ENCODE results near the gene ERCC3.
"Not testable (repeated sequence)": the region's sequence is repeated elsewhere in the genome, so short reads cannot be mapped to it uniquely, and the experiment has no call there.

ERCC3 gene

DNA sequence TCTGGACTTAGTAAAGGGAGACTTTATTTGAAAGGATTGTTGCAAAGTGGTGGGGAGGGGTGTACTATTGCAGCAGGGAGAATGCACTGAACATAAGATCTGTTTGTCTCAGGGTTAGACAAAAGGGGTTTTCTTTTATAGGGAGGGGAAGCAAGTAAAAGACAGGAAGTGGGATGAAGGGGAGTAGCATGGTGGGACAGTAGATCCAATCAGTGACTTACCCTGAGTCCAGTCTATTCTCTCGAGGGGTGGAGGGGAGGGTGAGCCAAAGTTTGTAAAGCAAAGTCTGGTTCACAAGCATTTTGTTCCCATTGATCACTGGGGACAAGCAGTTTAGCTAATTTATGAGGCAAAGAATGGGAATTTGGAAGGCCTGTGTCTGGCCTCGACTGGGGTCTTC is 38.8 kb downstream of the ERCC3 start:
- no peaks in the 10 kb centered on the region for H3K9me3 Mint-ChIP-seq
- peaks cover 15% of the 10 kb centered on the region for H3K36me3 Mint-ChIP-seq
- peak overlapping the region; percentile 30 for H3K27ac Mint-ChIP-seq
- no peaks in the 10 kb centered on the region for H3K27me3 Mint-ChIP-seq
- H3K4me1 Mint-ChIP-seq, result peaks cover 4% of the 10 kb centered on the region
- no peak overlapping the region for H3K4me3 Mint-ChIP-seq

DNA sequence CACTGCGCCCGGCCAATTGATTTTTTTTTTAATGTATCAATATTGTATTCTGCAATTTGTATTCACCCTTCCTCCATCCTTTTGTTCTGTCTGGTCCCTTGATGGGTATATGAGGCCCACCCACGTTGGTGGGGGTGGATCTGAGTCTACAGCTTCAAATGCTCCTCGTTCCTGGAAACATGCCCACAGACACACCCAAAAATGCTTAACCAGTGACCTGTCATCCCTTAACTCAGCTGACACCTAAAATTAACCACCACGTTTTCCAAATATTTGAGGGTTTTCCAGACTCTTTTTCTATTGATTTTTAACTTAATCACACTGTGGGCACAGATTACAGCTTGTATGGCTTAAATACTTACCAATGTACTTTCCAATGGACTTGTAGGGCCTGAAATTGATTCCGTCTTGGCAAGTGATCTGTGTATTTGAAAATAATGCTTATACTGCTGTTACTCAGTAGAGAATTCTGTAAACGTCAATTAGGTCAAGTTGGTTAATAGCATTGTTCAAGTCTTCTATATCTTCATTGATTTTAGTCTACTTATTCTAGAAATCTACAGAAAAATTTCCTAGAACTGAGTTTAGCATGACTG is 39.5 kb downstream of the ERCC3 start:
- H3K9me3 Mint-ChIP-seq, result no peaks in the 10 kb centered on the region
- H3K27ac Mint-ChIP-seq, result no peak overlapping the region
- peaks cover 4% of the 10 kb centered on the region for H3K4me1 Mint-ChIP-seq
- peaks cover 13% of the 10 kb centered on the region for H3K36me3 Mint-ChIP-seq
- no peak overlapping the region for H3K4me3 Mint-ChIP-seq
- no peaks in the 10 kb centered on the region for H3K27me3 Mint-ChIP-seq

DNA sequence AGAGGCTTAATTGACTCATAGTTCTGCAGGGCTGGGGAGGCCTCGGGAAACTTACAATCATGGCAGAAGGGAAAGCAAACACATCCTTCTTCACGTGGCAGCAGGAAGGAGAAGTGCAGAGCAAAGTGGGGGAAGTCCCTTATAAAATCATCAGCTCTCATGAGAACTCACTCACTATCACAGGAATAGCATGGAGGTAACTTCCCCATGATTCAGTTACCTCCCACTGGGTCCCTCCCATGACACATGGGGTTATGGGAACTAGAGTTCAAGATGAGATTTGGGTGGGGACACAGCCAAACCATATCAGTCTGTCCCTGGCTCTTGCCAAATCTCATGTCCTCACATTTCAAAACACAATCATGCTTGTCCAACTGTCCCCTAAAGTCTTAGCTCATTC is 52.8 kb downstream of the ERCC3 start:
- not testable (repeated sequence) for H3K36me3 Mint-ChIP-seq

DNA sequence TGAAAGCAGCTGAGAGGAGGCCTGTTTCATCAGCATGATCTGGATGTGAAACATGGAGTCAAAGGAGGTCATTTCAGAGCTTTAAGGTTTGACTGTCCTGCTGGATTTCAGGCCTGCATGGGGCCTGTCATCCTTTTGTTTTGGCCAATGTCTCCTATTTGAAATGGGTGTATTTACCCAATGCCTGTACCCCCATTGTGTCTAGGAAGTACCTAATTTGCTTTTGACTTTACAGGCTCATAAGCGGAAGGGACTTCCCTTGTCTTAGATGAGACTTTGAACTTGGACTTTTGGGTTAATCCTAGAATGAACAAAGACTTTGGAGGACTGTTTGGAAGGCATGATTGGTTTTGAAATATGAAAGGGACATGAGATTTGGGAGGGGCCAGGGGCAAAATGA is 54.5 kb downstream of the ERCC3 start:
- H3K4me1 Mint-ChIP-seq, result no peaks in the 10 kb centered on the region
- H3K27me3 Mint-ChIP-seq, result no peaks in the 10 kb centered on the region
- no peak overlapping the region for H3K4me3 Mint-ChIP-seq
- peaks cover 8% of the 10 kb centered on the region for H3K36me3 Mint-ChIP-seq
- no peak overlapping the region for H3K27ac Mint-ChIP-seq
- peaks cover 9% of the 10 kb centered on the region for H3K9me3 Mint-ChIP-seq

More for the DNA sequence above, 52.8 kb downstream of the ERCC3 start:
- H3K27ac Mint-ChIP-seq, H3K9me3 Mint-ChIP-seq, H3K27me3 Mint-ChIP-seq, H3K4me3 Mint-ChIP-seq, H3K4me1 Mint-ChIP-seq: not testable (repeated sequence)

DNA sequence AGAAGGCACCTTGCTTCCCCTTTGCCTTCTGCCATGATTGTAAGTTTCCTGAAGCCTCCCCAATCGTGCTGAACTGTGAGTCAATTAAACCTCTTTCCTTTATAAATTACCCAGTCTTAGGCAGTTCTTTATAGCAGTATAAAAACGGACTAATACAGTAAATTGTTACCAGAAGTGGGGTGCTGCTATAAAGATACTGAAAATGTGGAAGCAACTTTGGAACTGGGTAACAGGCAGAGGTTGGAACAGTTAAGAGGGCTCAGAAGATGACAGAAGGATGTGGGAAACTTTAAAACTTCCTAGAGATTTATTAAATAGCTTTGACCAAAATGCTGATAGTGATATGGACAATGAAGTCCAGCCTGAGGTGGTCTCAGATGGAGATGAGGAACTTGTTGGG is 56.2 kb downstream of the ERCC3 start:
- not testable (repeated sequence) for H3K4me1 Mint-ChIP-seq, H3K27me3 Mint-ChIP-seq, H3K9me3 Mint-ChIP-seq, H3K27ac Mint-ChIP-seq, H3K4me3 Mint-ChIP-seq
- peaks cover 10% of the 10 kb centered on the region for H3K36me3 Mint-ChIP-seq

DNA sequence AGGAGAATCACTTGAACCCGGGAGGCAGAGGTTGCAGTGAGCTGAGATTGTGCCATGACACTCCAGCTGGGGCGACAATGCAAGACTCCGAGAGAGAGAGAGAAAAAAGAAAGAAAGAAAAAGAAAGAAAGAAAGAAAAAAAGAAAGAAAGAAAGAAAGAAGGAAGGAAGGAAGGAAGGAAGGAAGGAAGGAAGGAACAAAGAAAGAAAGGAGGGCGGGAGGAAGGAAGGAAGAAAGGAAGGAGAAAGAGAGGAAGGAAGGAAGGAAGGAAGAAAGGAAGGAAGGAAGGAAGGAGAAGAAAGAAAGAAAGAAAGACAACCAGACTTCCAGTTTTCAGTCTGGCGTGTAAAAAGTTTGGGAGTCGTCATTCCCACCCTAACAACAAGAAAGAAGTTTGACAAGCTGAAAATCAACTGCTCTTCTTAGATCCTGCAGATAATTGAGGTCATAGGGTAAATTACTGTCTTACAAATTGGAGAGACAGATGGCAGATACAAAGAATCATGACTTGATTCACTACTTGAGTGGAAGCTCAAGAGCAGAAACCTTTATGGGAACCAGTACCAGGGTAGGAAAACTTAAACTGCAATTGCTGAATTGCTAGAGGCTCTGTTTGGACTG is 58.8 kb downstream of the ERCC3 start:
- H3K27me3 Mint-ChIP-seq, result no peaks in the 10 kb centered on the region
- H3K4me3 Mint-ChIP-seq, result no peak overlapping the region
- H3K27ac Mint-ChIP-seq, result no peak overlapping the region
- H3K4me1 Mint-ChIP-seq, result no peaks in the 10 kb centered on the region
- peaks cover 9% of the 10 kb centered on the region for H3K9me3 Mint-ChIP-seq
- H3K36me3 Mint-ChIP-seq, result peaks cover 6% of the 10 kb centered on the region

DNA sequence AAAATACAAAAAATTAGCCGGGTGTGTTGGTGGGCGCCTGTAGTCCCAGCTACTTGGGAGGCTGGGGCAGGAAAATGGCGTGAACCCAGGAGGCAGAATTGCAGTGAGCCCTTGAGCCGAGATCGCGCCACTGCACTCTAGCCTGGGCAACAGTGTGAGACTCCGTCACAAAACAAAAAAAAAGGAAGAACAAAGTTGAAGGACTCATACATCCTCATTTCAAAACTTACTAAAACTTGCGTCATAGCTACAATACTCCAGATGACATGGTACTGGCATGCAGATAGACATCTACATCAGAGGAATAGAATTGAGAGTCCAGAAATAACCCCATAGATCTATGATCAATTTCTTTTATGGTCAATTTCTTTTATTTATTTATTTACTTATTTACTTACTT is 60.2 kb downstream of the ERCC3 start:
- Mint-ChIP-seq H3K27me3 (no peaks in the 10 kb centered on the region), H3K9me3 (peaks cover 9% of the 10 kb centered on the region), H3K4me1 (no peaks in the 10 kb centered on the region), H3K27ac (no peak overlapping the region), H3K4me3 (no peak overlapping the region), H3K36me3 (peaks cover 2% of the 10 kb centered on the region)

DNA sequence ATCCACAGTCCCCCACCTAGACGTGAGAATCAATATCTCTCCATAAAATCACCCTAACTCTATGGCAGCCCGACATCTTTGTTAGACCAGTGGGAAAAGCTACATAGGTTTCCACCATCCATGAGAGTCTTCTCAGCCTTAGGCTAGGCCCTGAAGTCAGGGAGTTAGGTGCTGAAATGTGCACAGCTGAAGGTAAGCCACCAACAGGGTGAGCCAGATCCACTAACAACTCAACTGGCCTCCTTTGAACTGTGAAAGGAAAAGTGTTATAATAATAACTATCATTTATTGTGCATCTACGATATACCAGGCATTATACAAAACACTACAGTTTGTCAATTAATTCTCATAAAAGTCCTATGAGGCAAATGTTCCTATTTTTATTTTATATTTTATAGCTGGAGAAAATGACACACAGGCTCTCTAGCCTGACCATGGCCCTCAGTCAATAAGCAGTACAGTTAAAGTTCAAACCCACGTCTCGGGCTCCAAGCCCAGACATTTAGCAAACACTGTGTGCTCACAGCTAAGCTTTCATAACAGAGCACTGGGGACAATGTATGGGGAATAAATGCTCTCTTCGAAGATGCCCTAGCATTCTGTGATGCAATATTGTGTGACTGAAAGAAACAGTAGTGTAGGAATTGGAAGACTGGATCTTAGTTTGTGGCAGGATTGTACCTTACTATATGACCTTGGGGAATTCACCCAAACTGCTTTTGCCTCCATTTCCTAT is 62.6 kb downstream of the ERCC3 start:
- Mint-ChIP-seq H3K4me3 (no peak overlapping the region), H3K9me3 (no peaks in the 10 kb centered on the region), H3K27ac (no peak overlapping the region), H3K4me1 (no peaks in the 10 kb centered on the region), H3K27me3 (peaks cover 4% of the 10 kb centered on the region), H3K36me3 (peaks cover 2% of the 10 kb centered on the region)

DNA sequence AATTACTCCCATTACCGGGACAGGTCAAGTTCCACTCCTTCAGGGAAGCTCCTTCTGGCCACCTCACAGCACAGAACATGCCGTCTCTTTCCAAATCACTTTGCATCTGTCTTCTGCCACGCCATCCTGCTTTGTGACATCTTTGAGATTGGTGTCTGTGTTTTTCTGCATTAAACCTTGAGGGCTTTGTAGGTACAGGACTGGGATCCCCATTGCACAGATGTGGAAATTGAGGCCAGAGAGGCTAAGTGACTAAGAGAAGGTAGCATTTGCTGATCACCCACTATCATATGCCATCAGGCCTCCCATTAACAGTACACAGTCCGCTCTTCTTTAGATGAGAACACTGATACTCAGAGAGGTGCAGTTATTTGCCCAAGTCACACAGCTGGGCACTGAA is 64.4 kb downstream of the ERCC3 start:
- H3K9me3 Mint-ChIP-seq, result no peaks in the 10 kb centered on the region
- H3K27me3 Mint-ChIP-seq, result peaks cover 9% of the 10 kb centered on the region
- no peak overlapping the region for H3K27ac Mint-ChIP-seq
- H3K4me1 Mint-ChIP-seq, result no peaks in the 10 kb centered on the region
- no peak overlapping the region for H3K4me3 Mint-ChIP-seq
- H3K36me3 Mint-ChIP-seq, result peaks cover 2% of the 10 kb centered on the region

DNA sequence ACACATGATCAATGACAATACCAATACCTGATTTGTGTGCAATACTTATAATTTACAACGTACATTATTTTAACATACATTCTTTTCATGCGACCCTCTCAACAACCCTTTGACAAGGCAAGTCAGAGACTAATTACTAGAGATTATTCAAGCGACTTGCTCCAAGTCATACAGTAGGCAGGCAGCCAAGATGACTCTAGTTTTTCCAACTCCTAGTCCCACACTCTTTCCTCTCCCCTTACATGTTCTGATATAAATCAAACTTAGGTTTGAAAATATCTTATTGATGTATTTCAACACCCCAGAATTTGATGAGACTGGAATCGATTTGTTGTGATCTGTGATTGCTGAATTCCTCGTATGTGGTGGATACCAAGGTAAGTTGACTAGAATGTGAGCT is 65.8 kb downstream of the ERCC3 start:
- no peak overlapping the region for H3K4me3 Mint-ChIP-seq
- H3K36me3 Mint-ChIP-seq, result no peaks in the 10 kb centered on the region
- no peak overlapping the region for H3K27ac Mint-ChIP-seq
- H3K9me3 Mint-ChIP-seq, result no peaks in the 10 kb centered on the region
- H3K4me1 Mint-ChIP-seq, result no peaks in the 10 kb centered on the region
- H3K27me3 Mint-ChIP-seq, result peaks cover 15% of the 10 kb centered on the region

DNA sequence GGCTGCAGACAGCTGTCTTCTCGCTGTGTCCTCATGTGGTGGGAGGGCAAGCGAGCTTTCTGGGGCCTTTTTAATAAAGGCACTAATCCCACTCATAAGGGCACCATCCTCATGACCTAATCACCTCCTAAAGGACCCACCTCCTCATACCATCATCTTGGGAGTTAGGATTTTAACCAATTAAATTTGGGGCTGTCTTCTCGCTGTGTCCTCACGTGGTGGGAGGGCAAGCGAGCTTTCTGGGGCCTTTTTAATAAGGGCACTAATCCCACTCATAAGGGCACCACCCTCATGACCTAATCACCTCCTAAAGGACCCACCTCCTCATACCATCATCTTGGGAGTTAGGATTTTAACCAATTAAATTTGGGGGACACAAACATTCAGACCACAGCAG is 66.7 kb downstream of the ERCC3 start:
- not testable (repeated sequence) for H3K27ac Mint-ChIP-seq, H3K36me3 Mint-ChIP-seq, H3K9me3 Mint-ChIP-seq, H3K4me3 Mint-ChIP-seq, H3K4me1 Mint-ChIP-seq
- peaks cover 18% of the 10 kb centered on the region for H3K27me3 Mint-ChIP-seq

DNA sequence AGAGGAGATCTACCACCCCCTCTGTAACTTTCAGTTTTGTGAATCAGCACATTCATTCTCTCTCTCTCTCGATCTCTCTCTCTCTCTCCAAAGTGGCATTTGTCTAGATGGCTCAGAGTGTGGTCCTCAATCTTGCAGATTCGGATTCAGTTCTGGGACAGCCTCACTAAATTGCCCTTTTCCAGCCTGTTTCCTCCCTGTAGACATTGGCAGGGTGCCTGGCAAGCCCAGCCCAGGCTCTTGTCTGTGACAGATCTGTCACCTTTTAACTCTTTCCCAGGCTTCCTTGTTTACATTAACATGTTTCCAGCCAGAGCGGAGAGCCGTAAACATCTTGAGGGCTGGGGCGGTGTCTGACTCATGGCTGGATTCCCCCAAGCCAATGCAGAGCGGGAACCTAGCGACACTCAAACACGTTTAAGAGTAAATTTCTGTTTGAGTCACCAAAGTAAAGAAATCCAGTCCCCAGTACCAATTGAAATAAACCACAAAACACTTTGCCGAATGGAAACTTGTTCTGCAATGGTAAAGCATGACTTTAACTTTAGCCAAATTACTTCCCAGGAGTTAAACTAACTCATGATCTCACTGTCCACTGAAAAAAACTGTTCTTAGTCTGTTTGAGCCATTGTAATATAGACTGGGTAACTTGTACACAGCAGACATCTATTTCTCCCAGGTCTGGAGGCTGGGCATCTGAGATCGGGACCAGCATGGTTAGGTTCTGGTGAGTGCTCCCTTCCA is 67.3 kb downstream of the ERCC3 start:
- no peaks in the 10 kb centered on the region for H3K36me3 Mint-ChIP-seq
- H3K9me3 Mint-ChIP-seq, result no peaks in the 10 kb centered on the region
- H3K4me1 Mint-ChIP-seq, result no peaks in the 10 kb centered on the region
- H3K4me3 Mint-ChIP-seq, result no peak overlapping the region
- no peak overlapping the region for H3K27ac Mint-ChIP-seq
- peaks cover 18% of the 10 kb centered on the region for H3K27me3 Mint-ChIP-seq

DNA sequence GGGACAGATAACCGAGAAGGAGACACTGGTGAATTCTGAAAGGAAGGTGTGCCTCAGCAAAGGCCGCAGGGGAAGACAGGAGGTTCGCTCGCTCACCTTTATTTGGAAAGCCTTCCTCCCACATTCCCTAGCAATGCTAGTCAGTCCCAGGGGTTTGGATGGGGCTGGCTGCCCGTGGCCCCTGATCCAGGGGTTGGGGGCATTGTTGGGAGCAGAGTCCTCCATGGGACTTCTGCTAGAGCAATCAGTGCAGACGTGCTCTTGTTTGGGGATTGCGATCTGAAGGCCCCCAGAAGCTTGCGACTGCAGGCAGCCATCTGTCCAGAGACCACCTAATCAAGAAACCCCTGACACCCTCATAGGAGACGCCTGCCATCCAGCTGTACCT is 67.8 kb downstream of the ERCC3 start:
- Mint-ChIP-seq H3K4me1 (no peaks in the 10 kb centered on the region), H3K36me3 (no peaks in the 10 kb centered on the region), H3K27ac (no peak overlapping the region), H3K9me3 (no peaks in the 10 kb centered on the region), H3K4me3 (no peak overlapping the region), H3K27me3 (peaks cover 18% of the 10 kb centered on the region)

DNA sequence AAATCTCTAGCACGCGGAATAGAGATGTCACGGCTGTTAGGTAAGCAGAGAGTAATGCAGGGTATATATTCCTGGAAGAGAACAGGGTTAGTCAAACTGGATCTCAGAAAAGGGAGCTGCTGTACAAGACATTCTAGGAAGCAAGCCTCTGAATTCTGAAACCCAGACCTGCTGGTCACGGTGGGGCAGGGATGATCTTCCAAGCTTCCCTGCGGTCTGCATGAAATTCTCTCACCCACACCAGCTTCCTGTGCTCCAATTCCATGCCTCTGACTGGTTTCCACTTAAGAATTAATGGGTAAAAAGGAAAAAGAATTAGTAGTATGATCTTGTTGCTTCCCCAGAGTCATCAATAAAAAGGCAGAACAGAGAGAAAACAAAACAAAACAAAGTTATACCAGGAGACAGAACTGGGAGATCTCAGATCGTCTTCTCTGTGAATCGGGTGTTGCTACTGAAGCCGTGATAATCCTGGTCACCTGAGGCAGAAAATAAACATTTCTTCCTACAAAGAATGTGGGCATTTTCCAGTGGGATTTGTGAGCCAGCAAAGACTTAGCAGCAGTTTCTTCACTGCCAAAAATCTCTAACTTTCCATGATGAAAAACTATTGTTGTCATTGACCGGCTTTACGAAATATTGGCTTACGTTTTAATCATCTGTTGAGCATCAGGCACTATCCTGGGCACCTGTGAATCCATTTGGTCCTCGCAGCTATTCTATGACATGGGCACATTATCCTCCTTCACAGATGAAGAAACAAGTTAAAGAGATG is 68.6 kb downstream of the ERCC3 start:
- Mint-ChIP-seq H3K36me3 (no peaks in the 10 kb centered on the region), H3K4me1 (peaks cover 6% of the 10 kb centered on the region), H3K27me3 (peaks cover 23% of the 10 kb centered on the region), H3K9me3 (no peaks in the 10 kb centered on the region), H3K27ac (no peak overlapping the region), H3K4me3 (no peak overlapping the region)

DNA sequence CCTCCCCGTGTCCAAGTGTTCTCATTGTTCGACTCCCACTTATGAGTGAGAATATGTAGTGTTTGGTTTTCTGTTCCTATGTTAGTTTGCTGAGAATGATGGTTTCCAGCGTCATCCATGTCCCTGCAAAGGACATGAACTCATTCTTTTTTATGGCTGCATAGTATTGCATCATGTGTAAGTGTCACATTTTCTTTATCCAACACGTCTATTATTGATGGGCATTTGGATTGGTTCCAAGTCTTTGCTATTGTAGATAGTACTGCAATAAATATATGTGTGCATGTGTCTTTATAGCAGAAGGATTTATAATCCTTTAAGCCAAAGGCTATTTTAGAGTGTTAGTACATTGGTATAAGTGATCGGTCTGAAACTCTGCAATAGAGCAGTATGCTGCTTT is 69.8 kb downstream of the ERCC3 start:
- not testable (repeated sequence) for H3K4me1 Mint-ChIP-seq, H3K4me3 Mint-ChIP-seq, H3K36me3 Mint-ChIP-seq, H3K27ac Mint-ChIP-seq, H3K9me3 Mint-ChIP-seq
- H3K27me3 Mint-ChIP-seq, result peaks cover 27% of the 10 kb centered on the region
